Keratinocyte (primary cell): Measurements from ENCODE around the gene THEM4. TPM values are rescaled to one million over a fixed set of nuclear protein-coding genes. Genes with fewer than 3 reads are reported as not detected.

Experiments used
- DNase-seq: peaks from one replicate; pipeline ENCODE4 v3.0.0-alpha.2; 2011; ENCODE audit warnings: low read depth, missing footprints, low spot score
- FAIRE-seq: peaks from 2 replicates; lab custom pipeline; 2011; peaks lifted over from hg19 to GRCh38; lab: Jason Lieb, UNC
- H2AFZ ChIP-seq: 2 replicates; pipeline ENCODE4 v1.6.0; 2012; ENCODE audit warnings: low read length, control low read depth, inconsistent platforms; ENCODE audit not compliant: control insufficient read depth
- H3K27ac ChIP-seq: 2 replicates; pipeline ENCODE4 v1.5.1; 2011; ENCODE audit warnings: low read length; ENCODE audit not compliant: control insufficient read depth, insufficient read depth
- H3K27me3 ChIP-seq: 3 replicates; pipeline ENCODE4 v1.6.0; 2011; ENCODE audit warnings: low read length; ENCODE audit not compliant: control insufficient read depth, insufficient read depth; ENCODE audit errors: extremely low read depth
- H3K36me3 ChIP-seq, 2 experiments: 2 replicates in 1 of 2; 3 replicates in 1 of 2; pipeline ENCODE4 v1.5.1; 2011; ENCODE audit warnings: low read length in 2 of 2, mild to moderate bottlenecking in 1 of 2; ENCODE audit not compliant: control insufficient read depth in 2 of 2, insufficient read depth in 2 of 2; ENCODE audit errors: extremely low read depth in 1 of 2
- H3K4me1 ChIP-seq: 3 replicates; pipeline ENCODE4 v1.5.1; 2011; ENCODE audit warnings: low read length; ENCODE audit not compliant: control insufficient read depth, insufficient read depth; ENCODE audit errors: extremely low read depth
- H3K4me2 ChIP-seq: 3 replicates; pipeline ENCODE4 v1.6.0; 2011; ENCODE audit warnings: low read depth, low read length; ENCODE audit not compliant: control insufficient read depth, insufficient read depth; ENCODE audit errors: extremely low read depth
- H3K4me3 ChIP-seq, 3 experiments: fragments of 200-600 bp in 1 of 3; sonication (generic) in 1 of 3; 2 replicates in 2 of 3; 3 replicates in 1 of 3; pipeline ENCODE4 v1.5.1; 2011 to 2016; ENCODE audit warnings: low read length in 3 of 3, mild to moderate bottlenecking in 3 of 3, control low read depth in 2 of 3, inconsistent platforms in 1 of 3, low read depth in 1 of 3, mixed read lengths in 1 of 3, mixed run types in 1 of 3, moderate library complexity in 1 of 3; ENCODE audit not compliant: control insufficient read depth in 2 of 3, insufficient read depth in 2 of 3; ENCODE audit errors: extremely low read depth in 1 of 3
- H3K79me2 ChIP-seq: 2 replicates; pipeline ENCODE4 v1.6.0; 2012; ENCODE audit warnings: low read length; ENCODE audit not compliant: control insufficient read depth, insufficient read depth
- H3K9ac ChIP-seq: 3 replicates; pipeline ENCODE4 v1.6.0; 2011; ENCODE audit warnings: low read length; ENCODE audit not compliant: control insufficient read depth, insufficient read depth; ENCODE audit errors: extremely low read depth
- H3K9me1 ChIP-seq: 3 replicates; pipeline ENCODE4 v1.6.0; 2011; ENCODE audit warnings: low read length; ENCODE audit not compliant: control insufficient read depth, insufficient read depth; ENCODE audit errors: extremely low read depth
- H3K9me3 ChIP-seq: 2 replicates; pipeline ENCODE4 v1.5.1; 2012; ENCODE audit warnings: low read depth, low read length; ENCODE audit not compliant: control insufficient read depth
- H4K20me1 ChIP-seq: 3 replicates; pipeline ENCODE4 v1.6.0; 2011; ENCODE audit warnings: low read length; ENCODE audit not compliant: control insufficient read depth, insufficient read depth; ENCODE audit errors: extremely low read depth
- CTCF ChIP-seq, 3 experiments: IDR thresholded peaks in 1 of 3; conservative IDR thresholded peaks in 1 of 3; optimal IDR thresholded peaks in 1 of 3; 2 replicates in 2 of 3; 3 replicates in 1 of 3; pipeline versions ENCODE3 to v1.5.1; 2011; ENCODE audit warnings: low read length in 3 of 3, mild to moderate bottlenecking in 3 of 3, moderate library complexity in 2 of 3, control low read depth in 1 of 3, inconsistent platforms in 1 of 3; ENCODE audit not compliant: insufficient read depth in 2 of 3; ENCODE audit errors: extremely low read depth in 1 of 3
- EZH2 ChIP-seq: IDR thresholded peaks from one replicate; pipeline ENCODE4 v1.6.1; 2012; ENCODE audit warnings: inconsistent platforms, mild to moderate bottlenecking, low read length, moderate library complexity
- dilution Hi-C: fragments of 300-500 bp; cut with MboI; formaldehyde crosslinking; loops from one replicate; pipeline ENCODE4 v1.7.0; 2020; ENCODE audit warnings: low sequenced_read_pairs; ENCODE audit not compliant: extremely low pct_ligation_motif_present
- polyA plus RNA-seq, 5 experiments: library from polyadenylated mRNA; depleted of rRNA in 3 of 5; stranded (reverse) in 3 of 5; stranded (forward) in 1 of 5; unstranded in 1 of 5; fragments of >200 nt; gene quantifications; 1 replicate in 1 of 5; 2 replicates in 3 of 5; 3 replicates in 1 of 5; pipeline versions ENCODE4 v1.2.1 to v1.2.3, GENCODE V29; 2011 to 2012; ENCODE audit warnings: missing spikeins in 2 of 5, low read depth in 1 of 5, low replicate concordance in 1 of 5

Gene THEM4
- polyA plus RNA-seq, 1 donor (not counting 4 experiments of a cell fraction or from before 2014, with no cell fraction given), result 23.3 TPM

DNA sequence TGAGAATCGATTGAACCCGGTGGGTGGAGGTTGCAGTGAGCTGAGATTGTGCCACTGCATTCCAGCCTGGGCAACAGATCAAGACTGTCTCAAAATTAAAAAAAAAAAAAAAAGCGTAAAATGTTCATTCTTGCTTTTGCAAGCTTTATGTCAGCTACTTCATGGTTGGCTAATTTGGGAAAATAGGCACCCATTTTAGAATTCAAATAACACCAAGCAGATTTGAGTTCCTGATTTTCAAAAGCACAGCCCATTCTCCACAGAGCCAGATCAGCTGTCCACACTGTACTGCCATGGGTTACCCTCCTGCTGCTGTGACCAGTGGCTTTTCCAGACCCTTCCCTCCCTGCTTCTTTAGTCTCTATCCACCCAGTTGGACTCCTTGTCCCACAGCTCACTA is 60.2 kb downstream of the THEM4 start:
- no peak for DNase-seq
- dilution Hi-C loops, result no loop called here
- Histone ChIP-seq H2AFZ (no peak overlapping the region), H3K9me1 (no peaks in the 10 kb centered on the region), H3K36me3 (no peaks in the 10 kb centered on the region), H4K20me1 (no peaks in the 10 kb centered on the region), H3K4me2 (no peak overlapping the region), H3K9ac (no peak overlapping the region), H3K79me2 (no peaks in the 10 kb centered on the region), H3K4me3 (no peak overlapping the region), H3K4me1 (peaks cover 7% of the 10 kb centered on the region), H3K9me3 (no peaks in the 10 kb centered on the region), H3K27ac (no peak overlapping the region), H3K27me3 (peaks cover 8% of the 10 kb centered on the region)
- TF ChIP-seq CTCF (optimal IDR thresholded peaks at IDR 0.05 in 1 of 3, IDR thresholded peaks at IDR 0.05 in 1 of 3, conservative IDR thresholded peaks at IDR 0.05 in 1 of 3; ENCODE audit: extremely low read depth in 1 of 3, insufficient read depth in 2 of 3, low read length in 3 of 3) (no peak), EZH2 (no peak)
- FAIRE-seq, result no peak

DNA sequence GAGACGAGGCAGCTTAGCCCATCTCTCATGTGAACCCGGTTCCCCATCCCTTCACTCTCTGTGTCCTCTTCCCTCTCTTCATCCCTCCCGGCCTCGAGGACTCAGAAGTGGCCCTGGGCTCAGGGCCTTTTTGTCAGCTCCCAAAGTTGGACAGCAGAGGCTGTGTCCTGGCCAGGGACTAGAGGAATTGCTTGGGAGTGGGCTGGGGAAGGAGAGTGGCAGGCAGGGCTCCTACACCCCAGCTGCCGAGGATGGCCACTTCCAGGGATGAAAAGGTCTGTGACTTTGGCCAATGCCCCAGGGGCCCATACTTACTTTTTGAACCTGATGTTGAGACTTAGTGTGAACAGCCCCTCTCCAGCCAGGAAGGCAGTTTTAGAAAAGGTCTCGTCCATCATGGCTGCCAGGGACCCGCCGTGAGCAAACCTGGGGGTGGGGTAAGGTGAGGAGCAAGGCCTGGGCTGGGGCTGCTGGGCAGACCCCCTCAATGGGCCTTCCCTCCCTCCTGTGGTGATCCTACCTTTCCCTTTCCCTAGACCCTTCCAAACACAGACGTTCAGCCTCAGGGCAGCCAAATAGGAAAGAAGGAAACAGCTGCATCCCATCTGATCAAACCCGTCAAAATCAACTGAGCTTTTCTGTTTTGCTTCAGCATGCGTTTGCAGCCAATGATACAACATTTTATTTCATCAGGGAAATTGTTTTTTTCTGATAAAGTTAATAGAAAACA is 61.3 kb downstream of the THEM4 start:
- TF ChIP-seq CTCF (optimal IDR thresholded peaks at IDR 0.05 in 1 of 3, IDR thresholded peaks at IDR 0.05 in 1 of 3, conservative IDR thresholded peaks at IDR 0.05 in 1 of 3; ENCODE audit: extremely low read depth in 1 of 3, insufficient read depth in 2 of 3, low read length in 3 of 3), result no peak
- TF ChIP-seq EZH2, result no peak
- dilution Hi-C loops, result no loop called here
- no peak overlapping the region for H2AFZ ChIP-seq
- FAIRE-seq (no peak), DNase-seq (no peak)
- H3K9ac ChIP-seq, result no peak overlapping the region
- no peaks in the 10 kb centered on the region for H4K20me1 ChIP-seq
- no peak overlapping the region for H3K4me2 ChIP-seq
- no peaks in the 10 kb centered on the region for H3K79me2 ChIP-seq
- peaks cover 8% of the 10 kb centered on the region for H3K27me3 ChIP-seq
- H3K4me1 ChIP-seq, result peaks cover 7% of the 10 kb centered on the region
- H3K9me3 ChIP-seq, result no peaks in the 10 kb centered on the region
- no peak overlapping the region for H3K4me3 ChIP-seq
- H3K36me3 ChIP-seq, result no peaks in the 10 kb centered on the region
- no peak overlapping the region for H3K27ac ChIP-seq
- H3K9me1 ChIP-seq, result no peaks in the 10 kb centered on the region
